Activated CD8-positive, alpha-beta T cell treated with anti-CD3 and anti-CD28 coated beads for 36 hours (primary cell): ENCODE measurements around the gene COL24A1. TPM values are rescaled to one million over a fixed set of nuclear protein-coding genes. Genes with fewer than 3 reads are reported as not detected.

Experiments
- ATAC-seq: fragments of 200-7000 bp; cut with Tn5 transposase; one replicate; pipeline ENCODE4 v1.10.0; 2021; ENCODE audit warnings: mild to moderate bottlenecking, moderate library complexity
- CTCF ChIA-PET: fragments of 350-600 bp; sonication (Branson Sonifier 250); formaldehyde crosslinking; loops from one replicate; lab custom pipeline; 2021; ENCODE audit warnings: antibody characterized with exemption; lab: Charles Lee
- POLR2A ChIA-PET: fragments of 350-600 bp; sonication (Branson Sonifier 250); formaldehyde crosslinking; loops from one replicate; lab custom pipeline; 2021; ENCODE audit warnings: antibody characterized with exemption; lab: Charles Lee
- DNase-seq: peaks from one replicate; pipeline ENCODE4 v3.0.0-alpha.2; 2020
- H3K27ac Mint-ChIP-seq: one replicate; pipeline ENCODE4 v1.8.0; 2021; ENCODE audit warnings: mild to moderate bottlenecking, mixed read lengths
- H3K27me3 Mint-ChIP-seq: one replicate; pipeline ENCODE4 v1.8.0; 2021; ENCODE audit warnings: mixed read lengths
- H3K36me3 Mint-ChIP-seq: one replicate; pipeline ENCODE4 v1.8.0; 2021; ENCODE audit warnings: low read depth, mixed read lengths
- H3K4me1 Mint-ChIP-seq: one replicate; pipeline ENCODE4 v1.8.0; 2021; ENCODE audit warnings: low read depth, mixed read lengths
- H3K4me3 Mint-ChIP-seq: one replicate; pipeline ENCODE4 v1.8.0; 2021; ENCODE audit warnings: mild to moderate bottlenecking, moderate library complexity, mixed read lengths
- H3K9me3 Mint-ChIP-seq: one replicate; pipeline ENCODE4 v1.8.0; 2021; ENCODE audit warnings: mixed read lengths
- intact Hi-C: fragments of 100-400 bp; cut with micrococcal nuclease; formaldehyde crosslinking; loops from one replicate; pipeline ENCODE4 v1.10.0; 2022
- total RNA-seq, 2 experiments: library from RNA; stranded (reverse); gene quantifications; one replicate each; pipeline ENCODE4 v1.2.3, GENCODE V29; 2021
- TF ChIP-seq, protein P1 (sequence below): fragments of 200-600 bp; IDR thresholded peaks from one replicate; pipeline ENCODE4 v1.8.0; 2022; ENCODE audit warnings: antibody characterized with exemption, mild to moderate bottlenecking

The COL24A1 gene
- total RNA-seq, 2 experiments from 2014 or later = not detected

DNA sequence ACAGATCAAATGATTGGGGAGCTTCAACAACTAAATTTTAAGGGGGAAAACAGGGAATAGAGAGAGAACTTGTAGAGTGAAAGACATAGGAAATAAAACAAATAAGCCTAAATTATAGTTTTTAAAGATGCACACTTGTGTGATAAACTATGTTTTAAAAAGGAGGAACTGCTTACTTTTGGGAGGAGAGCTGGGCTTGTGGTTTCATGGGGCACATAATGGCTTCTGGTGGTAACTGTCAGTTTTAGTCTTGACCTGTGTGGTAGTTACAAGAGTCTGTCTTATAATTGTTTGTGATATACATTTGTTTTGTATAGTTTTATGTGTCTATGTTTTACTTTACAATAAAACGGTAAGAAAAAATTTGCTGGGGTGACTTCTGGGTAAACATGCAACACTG, 165.3 kb downstream of the COL24A1 start:
- no peak for DNase-seq
- Mint-ChIP-seq H3K27ac (no peak overlapping the region), H3K4me3 (no peak overlapping the region), H3K27me3 (peaks cover 2% of the 10 kb centered on the region), H3K4me1 (no peaks in the 10 kb centered on the region), H3K9me3 (no peaks in the 10 kb centered on the region), H3K36me3 (no peaks in the 10 kb centered on the region)
- ChIA-PET POLR2A (no interaction called here), CTCF (no interaction called here)
- intact Hi-C loops = no loop called here
- TF ChIP-seq, protein P1, sequence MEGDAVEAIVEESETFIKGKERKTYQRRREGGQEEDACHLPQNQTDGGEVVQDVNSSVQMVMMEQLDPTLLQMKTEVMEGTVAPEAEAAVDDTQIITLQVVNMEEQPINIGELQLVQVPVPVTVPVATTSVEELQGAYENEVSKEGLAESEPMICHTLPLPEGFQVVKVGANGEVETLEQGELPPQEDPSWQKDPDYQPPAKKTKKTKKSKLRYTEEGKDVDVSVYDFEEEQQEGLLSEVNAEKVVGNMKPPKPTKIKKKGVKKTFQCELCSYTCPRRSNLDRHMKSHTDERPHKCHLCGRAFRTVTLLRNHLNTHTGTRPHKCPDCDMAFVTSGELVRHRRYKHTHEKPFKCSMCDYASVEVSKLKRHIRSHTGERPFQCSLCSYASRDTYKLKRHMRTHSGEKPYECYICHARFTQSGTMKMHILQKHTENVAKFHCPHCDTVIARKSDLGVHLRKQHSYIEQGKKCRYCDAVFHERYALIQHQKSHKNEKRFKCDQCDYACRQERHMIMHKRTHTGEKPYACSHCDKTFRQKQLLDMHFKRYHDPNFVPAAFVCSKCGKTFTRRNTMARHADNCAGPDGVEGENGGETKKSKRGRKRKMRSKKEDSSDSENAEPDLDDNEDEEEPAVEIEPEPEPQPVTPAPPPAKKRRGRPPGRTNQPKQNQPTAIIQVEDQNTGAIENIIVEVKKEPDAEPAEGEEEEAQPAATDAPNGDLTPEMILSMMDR = no peak
- no peak for ATAC-seq

- H3K9me3 Mint-ChIP-seq = no peaks in the 10 kb centered on the region
- DNase-seq (no peak), ATAC-seq (no peak)
- H3K4me3 Mint-ChIP-seq = no peak overlapping the region
- H3K27me3 Mint-ChIP-seq = peaks cover 4% of the 10 kb centered on the region
- no peak overlapping the region for H3K27ac Mint-ChIP-seq
- CTCF ChIA-PET = no interaction called here
- no peaks in the 10 kb centered on the region for H3K4me1 Mint-ChIP-seq
- POLR2A ChIA-PET = no interaction called here
- no peaks in the 10 kb centered on the region for H3K36me3 Mint-ChIP-seq
- intact Hi-C loops = no loop called here
- TF ChIP-seq, protein P1 = no peak
Measured at GRCh38 chr1:85984636-85985035, 171.9 kb downstream of the COL24A1 start.

DNA sequence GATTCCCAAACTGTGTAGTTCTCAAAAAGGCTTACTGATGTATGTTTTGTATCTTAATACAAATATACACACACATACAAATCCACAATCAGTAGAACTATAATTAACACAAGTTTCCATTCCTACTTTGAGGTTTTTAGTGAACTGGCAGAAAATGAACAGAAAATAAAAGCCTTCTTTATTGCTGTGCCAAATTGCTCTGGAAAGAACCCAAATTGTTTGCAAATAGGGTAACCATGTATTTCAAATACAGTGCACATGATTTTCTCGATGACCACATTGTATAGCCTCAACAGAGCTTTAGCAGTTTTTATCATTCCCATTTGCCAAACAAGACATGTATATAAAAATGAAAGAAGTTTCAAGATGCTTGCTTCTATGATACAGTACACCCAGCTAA, 173.3 kb downstream of the COL24A1 start:
- intact Hi-C loops = no loop called here
- Mint-ChIP-seq H3K4me1 (no peaks in the 10 kb centered on the region), H3K27ac (no peak overlapping the region), H3K9me3 (peaks cover 5% of the 10 kb centered on the region), H3K36me3 (no peaks in the 10 kb centered on the region), H3K4me3 (no peak overlapping the region), H3K27me3 (peaks cover 2% of the 10 kb centered on the region)
- TF ChIP-seq, protein P1 = no peak
- POLR2A ChIA-PET = no interaction called here
- no peak for DNase-seq
- CTCF ChIA-PET = no interaction called here
- ATAC-seq = no peak

- no peak for ATAC-seq
- POLR2A ChIA-PET = no interaction called here
- CTCF ChIA-PET = no interaction called here
- no peak overlapping the region for H3K27ac Mint-ChIP-seq
- no peaks in the 10 kb centered on the region for H3K27me3 Mint-ChIP-seq
- H3K36me3 Mint-ChIP-seq = no peaks in the 10 kb centered on the region
- intact Hi-C loops = no loop called here
- H3K9me3 Mint-ChIP-seq = peaks cover 7% of the 10 kb centered on the region
- H3K4me1 Mint-ChIP-seq = no peaks in the 10 kb centered on the region
- no peak for DNase-seq
- no peak overlapping the region for H3K4me3 Mint-ChIP-seq
- TF ChIP-seq, protein P1 = no peak
Measured at GRCh38 chr1:85976516-85977205, 179.9 kb downstream of the COL24A1 start.

- CTCF ChIA-PET = no interaction called here
- TF ChIP-seq, protein P1 = no peak
- Mint-ChIP-seq H3K9me3 (peaks cover 7% of the 10 kb centered on the region), H3K36me3 (no peaks in the 10 kb centered on the region), H3K27ac (no peak overlapping the region), H3K27me3 (no peaks in the 10 kb centered on the region), H3K4me3 (no peak overlapping the region), H3K4me1 (no peaks in the 10 kb centered on the region)
- POLR2A ChIA-PET = no interaction called here
- ATAC-seq (no peak), DNase-seq (no peak)
- intact Hi-C loops = no loop called here
Measured at GRCh38 chr1:85975912-85976371, 180.6 kb downstream of the COL24A1 start.
